Adipocyte (in vitro differentiated cells): Measurements from ENCODE around the gene S100A6.
A peak's percentile ranks its signal among the peaks of the same experiment; 100 is the strongest.

Experiments
- DNase-seq: peaks from one replicate; pipeline ENCODE4 v3.0.0-alpha.2; 2015; ENCODE audit warnings: low read depth
- H3K27me3 ChIP-seq: replicated peaks from 2 replicates; pipeline ENCODE4 v1.7.0; 2013; ENCODE audit warnings: mild to moderate bottlenecking, low read length, moderate library complexity; ENCODE audit not compliant: control insufficient read depth, insufficient read depth
- H3K36me3 ChIP-seq: 2 replicates; pipeline ENCODE4 v1.7.0; 2013; ENCODE audit warnings: low read length, mild to moderate bottlenecking, moderate library complexity; ENCODE audit not compliant: control insufficient read depth, insufficient read depth, severe bottlenecking
- H3K4me1 ChIP-seq: 2 replicates; pipeline ENCODE4 v1.7.0; 2013; ENCODE audit warnings: mild to moderate bottlenecking, low read length, moderate library complexity; ENCODE audit not compliant: control insufficient read depth, insufficient read depth
- H3K4me3 ChIP-seq: 2 replicates; pipeline ENCODE4 v1.7.0; 2013; ENCODE audit warnings: mild to moderate bottlenecking, low read length, moderate library complexity
- H3K9ac ChIP-seq: 2 replicates; pipeline ENCODE4 v1.7.0; 2013; ENCODE audit warnings: mild to moderate bottlenecking, low read length, moderate library complexity
- H3K9me3 ChIP-seq: 2 replicates; pipeline ENCODE4 v1.7.0; 2013; ENCODE audit warnings: mild to moderate bottlenecking, low read length, moderate library complexity; ENCODE audit not compliant: control insufficient read depth

S100A6 gene

GRCh38 chr1:153549741-153550397 lies 14.1 kb upstream of the S100A6 start:
- Histone ChIP-seq H3K36me3 (peaks cover 4% of the 10 kb centered on the region), H3K4me1 (peaks cover 63% of the 10 kb centered on the region), H3K27me3 (no peaks in the 10 kb centered on the region), H3K9me3 (no peaks in the 10 kb centered on the region), H3K9ac (peak overlapping the region; percentile 64), H3K4me3 (peak overlapping the region; percentile 57)
- no peak for DNase-seq

- Histone ChIP-seq H3K36me3 (peaks cover 11% of the 10 kb centered on the region), H3K4me1 (peaks cover 67% of the 10 kb centered on the region), H3K27me3 (no peaks in the 10 kb centered on the region), H3K9me3 (no peaks in the 10 kb centered on the region), H3K9ac (peak within 1 kb of the TSS; percentile 98), H3K4me3 (peak within 1 kb of the TSS; percentile 91)
- DNase-seq = peak; percentile 90
Observed at GRCh38 chr1:153548722-153549688, 13.2 kb upstream of the S100A6 start, which contains the start of gene S100A3. Gene S100A3, minus strand, starts transcription at chr1:153549258. Its CDS starts 773 bp downstream, at chr1:153548485.

- no peak for DNase-seq
Observed at GRCh38 chr1:153547560-153548551, 12.1 kb upstream of the S100A6 start.

GRCh38 chr1:153546796-153547559 lies 11.2 kb upstream of the S100A6 start:
- peak overlapping the region; percentile 91 for H3K4me3 ChIP-seq
- H3K27me3 ChIP-seq = no peaks in the 10 kb centered on the region
- H3K4me1 ChIP-seq = peaks cover 78% of the 10 kb centered on the region
- DNase-seq = peak; percentile 47
- peak overlapping the region; percentile 98 for H3K9ac ChIP-seq
- H3K36me3 ChIP-seq = peaks cover 23% of the 10 kb centered on the region
- no peaks in the 10 kb centered on the region for H3K9me3 ChIP-seq

More at GRCh38 chr1:153547560-153548551, 12.1 kb upstream of the S100A6 start:
- Histone ChIP-seq H3K9me3 (no peaks in the 10 kb centered on the region), H3K27me3 (no peaks in the 10 kb centered on the region), H3K4me3 (peak overlapping the region; percentile 91), H3K9ac (peak overlapping the region; percentile 98), H3K36me3 (peaks cover 23% of the 10 kb centered on the region), H3K4me1 (peaks cover 70% of the 10 kb centered on the region)

- Histone ChIP-seq H3K9ac (peak overlapping the region; percentile 98), H3K36me3 (peaks cover 23% of the 10 kb centered on the region), H3K9me3 (no peaks in the 10 kb centered on the region), H3K4me3 (peak overlapping the region; percentile 91), H3K4me1 (peaks cover 82% of the 10 kb centered on the region), H3K27me3 (no peaks in the 10 kb centered on the region)
- no peak for DNase-seq
Observed at GRCh38 chr1:153546371-153546770, 10.6 kb upstream of the S100A6 start.

GRCh38 chr1:153545067-153546055 lies 9.6 kb upstream of the S100A6 start, which contains the start of gene S100A4:
Gene S100A4, minus strand, starts transcription at chr1:153545806. Its CDS starts 1,012 bp downstream, at chr1:153544794.
- H3K9ac ChIP-seq = peak within 1 kb of the TSS; percentile 98
- peaks cover 19% of the 10 kb centered on the region for H3K36me3 ChIP-seq
- peak within 1 kb of the TSS; percentile 91 for H3K4me3 ChIP-seq
- no peaks in the 10 kb centered on the region for H3K27me3 ChIP-seq
- no peaks in the 10 kb centered on the region for H3K9me3 ChIP-seq
- DNase-seq = peak; percentile 99
- peaks cover 89% of the 10 kb centered on the region for H3K4me1 ChIP-seq

GRCh38 chr1:153544453-153545066 lies 8.8 kb upstream of the S100A6 start:
- Histone ChIP-seq H3K4me3 (peak overlapping the region; percentile 91), H3K9ac (peak overlapping the region; percentile 98), H3K9me3 (no peaks in the 10 kb centered on the region), H3K4me1 (peaks cover 83% of the 10 kb centered on the region), H3K27me3 (no peaks in the 10 kb centered on the region), H3K36me3 (peaks cover 19% of the 10 kb centered on the region)
- no peak for DNase-seq

- H3K4me3 ChIP-seq = peak overlapping the region; percentile 91
- H3K36me3 ChIP-seq = peaks cover 19% of the 10 kb centered on the region
- H3K4me1 ChIP-seq = peaks cover 76% of the 10 kb centered on the region
- no peaks in the 10 kb centered on the region for H3K27me3 ChIP-seq
- no peaks in the 10 kb centered on the region for H3K9me3 ChIP-seq
- peak overlapping the region; percentile 98 for H3K9ac ChIP-seq
- peak; percentile 20 for DNase-seq
Observed at GRCh38 chr1:153543736-153544135, 7.9 kb upstream of the S100A6 start.
